ENCODE data around the gene RABL2B.

DNA sequence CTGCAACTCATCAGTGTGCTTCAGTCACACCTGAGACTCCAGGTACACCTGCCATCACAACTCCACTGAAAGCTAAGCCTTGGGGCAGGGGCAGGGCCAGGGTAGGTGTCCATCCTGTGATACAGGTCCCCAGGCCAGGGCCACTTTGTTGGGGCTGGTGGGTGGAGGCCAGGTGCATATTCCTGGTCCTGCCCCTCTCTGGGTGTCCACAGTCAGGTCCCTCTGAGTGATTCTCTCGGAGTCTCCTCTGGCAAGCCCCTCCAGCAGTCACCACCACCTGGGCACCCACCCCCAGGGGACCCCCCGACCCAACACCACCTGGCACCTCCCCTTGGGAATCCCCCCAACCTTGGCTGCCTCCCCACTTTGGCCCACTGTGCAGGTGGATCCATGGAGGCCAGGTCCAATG is 54.9 kb downstream of the RABL2B start:
- TF ChIP-seq POLR2A (IDR thresholded peaks at IDR 0.05; ENCODE audit: low read depth, low read length): no peak
- TF ChIP-seq POLR2AphosphoS5 (IDR thresholded peaks at IDR 0.05; ENCODE audit: low read depth, low read length): no peak
- no peak for TF ChIP-seq PAX5 (IDR thresholded peaks at IDR 0.05; ENCODE audit: insufficient read depth, low read length, severe bottlenecking)
- TF ChIP-seq POU2F2 (IDR thresholded peaks at IDR 0.05; ENCODE audit: low read depth, low read length): no peak
